Smooth muscle cell (in vitro differentiated cells): ENCODE data around the gene SLC39A9. TPM values are rescaled to one million over a fixed set of nuclear protein-coding genes. Genes with fewer than 3 reads are reported as not detected.

Experiments used
- DNase-seq: peaks from one replicate; lab custom pipeline; 2025; ENCODE audit not compliant: unreplicated experiment; lab: John Stamatoyannopoulos, UW
- H2AFZ ChIP-seq: fragments of 200-600 bp; sonication (generic); 2 replicates; pipeline ENCODE4 v1.6.0; 2016; ENCODE audit warnings: antibody characterized with exemption, low read depth, mild to moderate bottlenecking
- H3F3A ChIP-seq: fragments of 200-600 bp; sonication (generic); 2 replicates; pipeline ENCODE4 v1.6.0; 2017; ENCODE audit warnings: antibody characterized with exemption, low read depth
- H3K27ac ChIP-seq: fragments of 200-600 bp; sonication (generic); 2 replicates; pipeline ENCODE4 v1.5.1; 2016; ENCODE audit warnings: low read depth, mild to moderate bottlenecking
- H3K27me3 ChIP-seq: fragments of 200-600 bp; sonication (generic); 2 replicates; pipeline ENCODE4 v1.6.1; 2016; ENCODE audit warnings: low read depth, mild to moderate bottlenecking
- H3K36me3 ChIP-seq: fragments of 200-600 bp; sonication (generic); 2 replicates; pipeline ENCODE4 v1.5.1; 2016; ENCODE audit warnings: low read depth
- H3K4me1 ChIP-seq: fragments of 200-600 bp; sonication (generic); 2 replicates; pipeline ENCODE4 v1.5.1; 2016; ENCODE audit warnings: low read depth
- H3K4me2 ChIP-seq: fragments of 200-600 bp; sonication (generic); 2 replicates; pipeline ENCODE4 v1.6.0; 2016; ENCODE audit warnings: mild to moderate bottlenecking
- H3K4me3 ChIP-seq: fragments of 200-600 bp; sonication (generic); 2 replicates; pipeline ENCODE4 v1.5.1; 2016; ENCODE audit warnings: mild to moderate bottlenecking
- H3K79me2 ChIP-seq: fragments of 200-600 bp; sonication (generic); 2 replicates; pipeline ENCODE4 v1.6.0; 2016; ENCODE audit warnings: low read depth, mild to moderate bottlenecking
- H3K9ac ChIP-seq: fragments of 200-600 bp; sonication (generic); 2 replicates; pipeline ENCODE4 v1.6.0; 2016; ENCODE audit warnings: low read depth
- H3K9me3 ChIP-seq: fragments of 200-600 bp; sonication (generic); replicated peaks from 2 replicates; pipeline ENCODE4 v1.5.1; 2016; ENCODE audit warnings: low read depth
- H4K20me1 ChIP-seq: fragments of 200-600 bp; sonication (generic); 2 replicates; pipeline ENCODE4 v1.6.0; 2016; ENCODE audit warnings: low read depth
- WGBS: methylation state at CpG from one replicate; pipeline ENCODE4 v1.1.7; 2016; ENCODE audit warnings: low lambda C conversion rate; 5-methylcytosine and 5-hydroxymethylcytosine counted together
- polyA plus RNA-seq: library from polyadenylated mRNA; unstranded; fragments of >200 nt; fragmentation: Nextera tagmentation; extraction: Ambion mirVana; gene quantifications from 2 replicates; pipeline ENCODE4 v1.2.1, GENCODE V29; 2016
- total RNA-seq: library from RNA; depleted of rRNA; stranded (reverse); fragments of >200 nt; gene quantifications from 2 replicates; pipeline ENCODE4 v1.2.3, GENCODE V29; 2014
- TF ChIP-seq, protein P1 (sequence below): fragments of 200-600 bp; sonication (generic); IDR thresholded peaks from 2 replicates; pipeline ENCODE4 v1.5.1; 2017; ENCODE audit warnings: borderline replicate concordance, mild to moderate bottlenecking, antibody characterized with exemption; ENCODE audit not compliant: insufficient read depth, poor library complexity, severe bottlenecking

SLC39A9 gene
- total and polyA plus RNA-seq, 2 experiments from 2014 or later, result 42.8 to 106 TPM

DNA sequence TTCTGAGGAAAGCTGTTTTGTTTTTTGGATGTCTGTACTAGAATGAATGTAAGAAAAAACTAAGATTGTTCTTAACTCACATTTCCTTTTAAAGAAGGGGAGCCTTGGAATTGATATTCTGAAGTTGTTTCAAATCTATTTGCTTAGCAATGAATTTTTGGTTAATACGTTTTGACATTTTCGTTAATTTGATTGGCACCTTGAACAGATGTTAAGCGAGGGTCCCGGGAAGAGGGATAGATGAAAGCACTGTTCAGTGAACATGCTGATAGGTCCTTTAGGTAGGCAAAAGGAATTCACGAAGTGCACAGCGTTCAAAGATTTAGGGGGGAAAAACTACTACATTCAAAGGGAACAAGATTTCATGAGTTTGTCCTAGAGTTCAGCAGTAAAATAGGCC lies 1.7 kb downstream of the SLC39A9 start:
- Histone ChIP-seq H4K20me1 (peaks cover 77% of the 10 kb centered on the region), H3K9me3 (no peaks in the 10 kb centered on the region), H3K36me3 (no peaks in the 10 kb centered on the region), H3K4me1 (peaks cover 33% of the 10 kb centered on the region), H3K9ac (no peak overlapping the region), H3F3A (no peaks in the 10 kb centered on the region), H3K4me3 (peak overlapping the region; percentile 79), H2AFZ (no peak overlapping the region), H3K4me2 (peak overlapping the region; percentile 98), H3K79me2 (peaks cover 93% of the 10 kb centered on the region), H3K27ac (no peak overlapping the region), H3K27me3 (no peaks in the 10 kb centered on the region)
- TF ChIP-seq, protein P1, sequence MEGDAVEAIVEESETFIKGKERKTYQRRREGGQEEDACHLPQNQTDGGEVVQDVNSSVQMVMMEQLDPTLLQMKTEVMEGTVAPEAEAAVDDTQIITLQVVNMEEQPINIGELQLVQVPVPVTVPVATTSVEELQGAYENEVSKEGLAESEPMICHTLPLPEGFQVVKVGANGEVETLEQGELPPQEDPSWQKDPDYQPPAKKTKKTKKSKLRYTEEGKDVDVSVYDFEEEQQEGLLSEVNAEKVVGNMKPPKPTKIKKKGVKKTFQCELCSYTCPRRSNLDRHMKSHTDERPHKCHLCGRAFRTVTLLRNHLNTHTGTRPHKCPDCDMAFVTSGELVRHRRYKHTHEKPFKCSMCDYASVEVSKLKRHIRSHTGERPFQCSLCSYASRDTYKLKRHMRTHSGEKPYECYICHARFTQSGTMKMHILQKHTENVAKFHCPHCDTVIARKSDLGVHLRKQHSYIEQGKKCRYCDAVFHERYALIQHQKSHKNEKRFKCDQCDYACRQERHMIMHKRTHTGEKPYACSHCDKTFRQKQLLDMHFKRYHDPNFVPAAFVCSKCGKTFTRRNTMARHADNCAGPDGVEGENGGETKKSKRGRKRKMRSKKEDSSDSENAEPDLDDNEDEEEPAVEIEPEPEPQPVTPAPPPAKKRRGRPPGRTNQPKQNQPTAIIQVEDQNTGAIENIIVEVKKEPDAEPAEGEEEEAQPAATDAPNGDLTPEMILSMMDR, result no peak
- DNase-seq, result no peak
- WGBS, result 85% methylated on average over 6 of the region's 6 CpGs

DNA sequence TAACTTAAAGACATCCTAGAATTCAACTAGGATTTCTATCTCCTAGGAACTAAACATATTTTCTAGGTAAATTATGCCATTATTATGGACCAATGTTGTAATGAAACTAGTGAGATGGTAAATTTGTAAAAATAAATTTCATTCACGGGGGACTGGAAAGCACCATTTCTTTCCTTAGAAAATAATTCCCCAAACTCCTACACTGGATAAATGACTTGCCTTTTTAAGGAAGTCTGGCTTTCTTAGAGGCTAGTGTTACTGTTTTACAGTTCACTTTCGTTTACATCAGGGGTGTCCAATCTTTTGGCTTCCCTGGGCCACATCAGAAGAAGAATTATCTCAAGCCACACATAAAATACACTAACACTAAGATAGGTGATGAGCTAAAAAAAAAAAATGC lies 3.3 kb downstream of the SLC39A9 start:
- peaks cover 87% of the 10 kb centered on the region for H3K79me2 ChIP-seq
- H4K20me1 ChIP-seq, result peaks cover 80% of the 10 kb centered on the region
- H2AFZ ChIP-seq, result no peak overlapping the region
- DNase-seq, result no peak
- no peaks in the 10 kb centered on the region for H3F3A ChIP-seq
- no peaks in the 10 kb centered on the region for H3K36me3 ChIP-seq
- H3K27me3 ChIP-seq, result no peaks in the 10 kb centered on the region
- H3K4me1 ChIP-seq, result peaks cover 29% of the 10 kb centered on the region
- peak overlapping the region; percentile 98 for H3K4me2 ChIP-seq
- no peak overlapping the region for H3K27ac ChIP-seq
- no peaks in the 10 kb centered on the region for H3K9me3 ChIP-seq
- TF ChIP-seq, protein P1, result no peak
- no peak overlapping the region for H3K9ac ChIP-seq
- peak overlapping the region; percentile 79 for H3K4me3 ChIP-seq
- whole genome bisulfite sequencing, result 57% methylated on average over 2 of the region's 2 CpGs

DNA sequence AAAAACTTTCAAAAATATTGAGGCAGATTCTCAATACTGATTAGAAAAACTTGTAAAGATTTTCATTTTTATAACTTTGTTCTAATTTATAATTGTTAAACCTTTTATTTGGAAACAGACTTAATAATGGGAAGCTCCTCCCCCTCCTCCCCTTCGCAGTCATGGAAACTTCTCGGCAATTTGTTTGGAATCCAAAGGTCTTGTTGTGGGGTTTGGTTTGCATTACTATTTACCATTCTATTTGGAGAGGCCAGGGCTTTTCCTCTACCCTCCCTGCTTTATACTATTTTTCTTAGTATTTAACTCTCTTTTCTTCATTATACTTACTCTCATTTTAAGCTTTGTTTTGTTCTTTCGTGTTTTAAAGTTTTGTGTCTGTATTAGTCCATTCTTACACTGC lies 6.0 kb downstream of the SLC39A9 start:
- Histone ChIP-seq H3K4me3 (no peak overlapping the region), H3K9ac (no peak overlapping the region), H3K4me2 (no peak overlapping the region), H3F3A (no peaks in the 10 kb centered on the region), H3K36me3 (no peaks in the 10 kb centered on the region), H3K79me2 (peaks cover 95% of the 10 kb centered on the region), H4K20me1 (peaks cover 100% of the 10 kb centered on the region), H3K27ac (no peak overlapping the region), H3K9me3 (no peaks in the 10 kb centered on the region), H3K4me1 (peaks cover 23% of the 10 kb centered on the region), H3K27me3 (no peaks in the 10 kb centered on the region), H2AFZ (no peak overlapping the region)
- TF ChIP-seq, protein P1, result no peak
- no peak for DNase-seq
- 94% methylated on average over 3 of the region's 3 CpGs for WGBS

DNA sequence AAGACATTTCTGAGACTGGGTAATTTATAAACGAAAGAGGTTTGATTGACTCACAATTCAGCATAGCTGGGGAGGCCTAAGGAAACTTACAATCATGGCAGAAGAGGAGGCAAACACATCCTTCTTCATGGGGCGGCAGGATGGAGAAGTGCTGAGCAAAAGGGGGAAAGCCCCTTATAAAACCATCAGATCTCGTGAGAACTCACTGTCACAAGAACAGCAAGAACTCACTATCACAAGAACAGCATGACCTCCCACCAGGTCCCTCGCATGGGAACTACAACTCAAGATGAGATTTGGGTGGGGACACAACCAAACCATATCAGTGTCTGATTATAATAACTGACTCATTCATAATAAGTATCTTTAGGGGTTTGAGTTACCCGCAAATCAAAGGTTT lies 6.4 kb downstream of the SLC39A9 start:
- H3K27ac ChIP-seq, result no peak overlapping the region
- no peak overlapping the region for H3K4me3 ChIP-seq
- H3K36me3 ChIP-seq, result no peaks in the 10 kb centered on the region
- no peaks in the 10 kb centered on the region for H3F3A ChIP-seq
- H4K20me1 ChIP-seq, result peaks cover 100% of the 10 kb centered on the region
- no peak for DNase-seq
- WGBS, result 96% methylated on average over 5 of the region's 5 CpGs
- TF ChIP-seq, protein P1, result no peak
- H3K9me3 ChIP-seq, result no peaks in the 10 kb centered on the region
- H3K79me2 ChIP-seq, result peaks cover 95% of the 10 kb centered on the region
- H3K9ac ChIP-seq, result no peak overlapping the region
- no peak overlapping the region for H2AFZ ChIP-seq
- H3K4me2 ChIP-seq, result no peak overlapping the region
- no peaks in the 10 kb centered on the region for H3K27me3 ChIP-seq
- H3K4me1 ChIP-seq, result peaks cover 19% of the 10 kb centered on the region
